LNCaP clone FGC (cell line): ENCODE data around the gene CALD1.

Experiments
- DNase-seq: peaks from one replicate; pipeline ENCODE4 v3.0.0-alpha.2; 2011; ENCODE audit warnings: low read depth
- H3K4me3 ChIP-seq: 2 replicates; pipeline ENCODE4 v1.5.1; 2011; ENCODE audit warnings: mild to moderate bottlenecking, low read depth, low read length, control low read depth
- TF ChIP-seq, protein P1 (sequence below): IDR thresholded peaks from 2 replicates; pipeline ENCODE4 v1.5.1; 2012; ENCODE audit warnings: mild to moderate bottlenecking; ENCODE audit not compliant: control insufficient read depth, insufficient read depth; ENCODE audit errors: extremely low read depth

CALD1 gene

DNA sequence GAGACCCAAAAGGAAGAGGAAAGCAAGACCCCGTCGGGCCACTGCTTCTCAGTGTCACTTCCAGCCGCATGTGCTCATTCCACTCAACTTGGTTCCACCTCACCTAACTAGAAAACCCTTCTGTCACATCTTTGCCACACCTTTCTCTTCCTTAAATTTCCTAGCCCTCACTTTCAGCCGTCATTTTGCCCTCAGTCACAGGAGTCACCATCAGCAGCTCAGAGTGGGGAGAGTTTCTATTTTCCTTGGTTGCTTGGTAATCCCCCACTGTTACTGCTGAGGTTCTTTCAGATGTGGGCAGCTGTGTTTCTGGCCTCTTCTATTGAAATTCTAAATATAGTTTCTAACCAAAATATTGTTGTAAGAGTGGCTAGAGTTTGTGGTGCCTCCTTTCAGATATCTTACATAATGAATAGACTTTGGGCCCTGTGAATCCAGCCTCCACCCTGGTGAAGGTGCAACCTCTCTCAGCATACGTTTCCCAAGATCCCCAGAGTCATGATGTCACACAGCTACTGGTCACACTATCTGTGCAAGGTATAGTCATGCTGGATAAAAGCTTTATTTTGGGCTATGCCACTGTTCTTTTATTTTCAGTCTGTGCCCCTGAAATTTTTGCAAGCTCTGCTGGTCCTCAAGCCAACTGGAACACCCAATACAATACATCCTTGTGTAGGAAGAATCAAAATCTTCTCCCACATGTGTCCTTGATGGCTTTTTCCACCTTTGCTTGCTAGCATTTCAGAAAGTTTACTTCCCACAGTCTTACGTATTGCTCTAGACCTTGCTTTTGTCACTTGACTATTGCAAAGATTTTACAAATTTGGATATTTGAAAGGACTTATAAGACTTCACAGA is 216.0 kb downstream of the CALD1 start:
- TF ChIP-seq, protein P1, sequence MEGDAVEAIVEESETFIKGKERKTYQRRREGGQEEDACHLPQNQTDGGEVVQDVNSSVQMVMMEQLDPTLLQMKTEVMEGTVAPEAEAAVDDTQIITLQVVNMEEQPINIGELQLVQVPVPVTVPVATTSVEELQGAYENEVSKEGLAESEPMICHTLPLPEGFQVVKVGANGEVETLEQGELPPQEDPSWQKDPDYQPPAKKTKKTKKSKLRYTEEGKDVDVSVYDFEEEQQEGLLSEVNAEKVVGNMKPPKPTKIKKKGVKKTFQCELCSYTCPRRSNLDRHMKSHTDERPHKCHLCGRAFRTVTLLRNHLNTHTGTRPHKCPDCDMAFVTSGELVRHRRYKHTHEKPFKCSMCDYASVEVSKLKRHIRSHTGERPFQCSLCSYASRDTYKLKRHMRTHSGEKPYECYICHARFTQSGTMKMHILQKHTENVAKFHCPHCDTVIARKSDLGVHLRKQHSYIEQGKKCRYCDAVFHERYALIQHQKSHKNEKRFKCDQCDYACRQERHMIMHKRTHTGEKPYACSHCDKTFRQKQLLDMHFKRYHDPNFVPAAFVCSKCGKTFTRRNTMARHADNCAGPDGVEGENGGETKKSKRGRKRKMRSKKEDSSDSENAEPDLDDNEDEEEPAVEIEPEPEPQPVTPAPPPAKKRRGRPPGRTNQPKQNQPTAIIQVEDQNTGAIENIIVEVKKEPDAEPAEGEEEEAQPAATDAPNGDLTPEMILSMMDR: no peak
- no peak overlapping the region for H3K4me3 ChIP-seq
- DNase-seq: no peak

DNA sequence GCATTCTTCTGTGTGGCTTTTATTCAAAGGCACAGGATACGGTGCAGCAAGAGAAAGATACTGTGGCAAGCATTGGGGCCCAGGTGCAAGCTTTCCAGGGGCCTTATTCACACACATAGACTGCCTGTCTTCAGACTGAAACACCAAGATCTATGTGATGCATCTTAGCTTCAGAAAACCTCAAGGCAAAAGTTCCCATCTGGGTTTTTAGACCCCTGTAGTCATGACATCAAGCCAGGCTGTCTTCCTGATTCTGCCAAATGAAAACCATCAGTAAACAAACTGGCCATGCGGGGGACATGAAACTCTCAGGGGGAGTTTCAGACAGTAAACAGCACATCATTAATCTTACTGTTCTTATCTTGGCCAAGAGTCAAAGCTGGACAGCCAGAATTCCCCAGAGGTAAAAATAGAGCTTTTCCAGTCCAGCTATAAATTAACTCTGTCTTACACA is 216.7 kb downstream of the CALD1 start:
- no peak overlapping the region for H3K4me3 ChIP-seq
- TF ChIP-seq, protein P1: no peak
- DNase-seq: no peak

DNA sequence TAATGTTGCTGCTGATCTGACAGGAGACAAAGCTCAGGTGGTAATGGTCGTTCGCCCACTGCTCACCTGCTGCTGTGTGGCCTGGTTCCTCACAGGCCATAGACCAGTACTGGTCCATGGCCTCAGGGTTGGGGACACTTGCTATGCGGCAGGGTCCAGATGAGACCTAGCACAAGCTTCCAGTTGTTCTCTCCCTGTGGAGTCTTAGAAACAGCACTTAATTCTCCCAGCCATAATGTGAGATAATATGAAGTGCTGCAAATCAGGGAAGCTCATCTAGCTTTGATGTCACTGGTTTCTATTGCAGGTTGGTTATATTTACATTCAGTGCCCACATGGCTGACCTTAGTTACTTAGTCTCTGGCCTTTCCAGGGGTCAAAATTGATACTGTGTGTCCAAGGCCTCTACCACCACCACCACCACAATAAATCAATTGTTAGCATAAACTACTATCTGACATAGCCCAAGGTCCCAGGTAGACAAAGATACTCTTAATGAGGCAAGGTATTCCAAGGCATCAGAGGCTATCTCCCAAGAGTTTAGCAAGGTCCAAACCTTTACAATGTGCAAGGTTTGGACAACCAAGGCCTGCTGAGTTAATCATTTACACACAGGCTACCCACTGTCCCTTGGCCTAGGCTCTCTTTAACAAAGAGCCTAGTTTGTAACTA is 217.9 kb downstream of the CALD1 start:
- no peak for DNase-seq
- TF ChIP-seq, protein P1: no peak
- no peak overlapping the region for H3K4me3 ChIP-seq

DNA sequence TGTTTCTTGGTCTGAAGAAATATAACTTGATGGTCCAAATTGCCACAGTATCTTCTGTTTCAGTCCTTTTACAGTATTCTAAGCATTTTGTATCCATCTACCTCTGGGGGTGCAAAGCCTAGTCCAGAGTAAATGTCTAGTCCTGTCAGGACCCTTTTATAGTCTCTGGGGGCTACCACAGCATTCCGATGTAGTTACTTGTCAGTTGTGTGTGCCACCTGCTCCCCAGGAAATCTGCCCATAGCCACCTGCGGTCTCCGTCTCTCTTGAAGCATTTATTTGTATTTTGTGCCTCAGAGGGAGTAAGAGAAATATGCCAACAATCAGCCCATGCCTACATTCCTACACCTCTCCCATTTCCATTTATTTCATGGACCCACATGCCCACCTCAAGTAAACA is 219.7 kb downstream of the CALD1 start:
- TF ChIP-seq, protein P1: no peak
- no peak overlapping the region for H3K4me3 ChIP-seq
- no peak for DNase-seq

DNA sequence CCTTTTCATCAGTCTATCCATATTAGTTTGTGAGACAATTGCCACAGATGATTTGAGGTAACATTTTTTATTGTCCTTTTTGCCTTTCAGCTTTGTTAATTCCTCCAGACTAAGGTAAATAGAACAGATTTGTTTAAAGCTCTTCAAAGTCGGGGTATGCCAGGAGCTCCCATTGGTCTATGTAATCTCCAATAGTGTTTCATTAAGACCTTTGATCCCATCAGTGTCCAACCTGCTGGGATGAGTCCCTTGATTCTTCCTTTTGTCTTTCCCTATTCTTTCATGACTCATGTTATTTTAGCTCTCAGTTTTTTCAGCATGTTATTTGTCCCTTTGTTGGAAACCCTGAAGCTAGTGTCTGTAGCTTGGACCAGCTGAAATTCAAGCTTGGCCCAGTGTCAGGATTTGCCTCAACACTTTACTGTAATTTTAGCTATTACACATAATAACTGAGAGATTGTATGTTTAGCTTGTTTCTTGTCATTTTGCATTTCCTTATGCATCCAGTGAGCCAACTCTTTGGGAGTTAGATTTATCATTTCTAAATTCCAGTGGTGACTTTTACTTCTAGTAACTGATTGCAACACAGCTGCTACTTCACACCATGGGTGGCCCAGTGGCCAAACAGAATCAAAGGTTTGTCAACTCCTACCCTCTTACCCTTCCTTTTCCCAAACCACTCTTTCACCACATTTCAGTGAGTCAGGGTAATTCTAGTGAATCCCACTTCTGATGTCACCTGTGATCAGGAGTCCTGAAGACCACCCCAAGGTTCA is 222.1 kb downstream of the CALD1 start:
- H3K4me3 ChIP-seq: no peak overlapping the region
- DNase-seq: no peak
- TF ChIP-seq, protein P1: no peak

DNA sequence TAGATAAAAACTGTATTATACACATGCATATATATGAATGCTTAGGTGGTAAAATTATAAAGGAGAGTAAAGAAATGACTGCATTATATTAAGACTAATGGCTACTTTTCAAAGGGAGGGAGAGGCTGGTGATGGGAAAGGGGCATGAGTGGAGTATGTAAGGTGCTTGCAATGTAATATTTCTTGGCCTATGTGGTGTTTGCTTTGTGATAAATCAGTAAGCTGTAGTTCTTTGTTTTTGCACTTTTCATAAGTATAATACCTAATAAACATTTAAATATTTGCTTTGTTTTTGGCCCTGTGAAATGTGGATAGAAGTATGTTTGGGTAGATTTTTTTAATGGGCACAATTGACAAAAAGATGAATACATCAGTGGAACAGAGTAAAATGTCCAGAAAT is 232.8 kb downstream of the CALD1 start:
- TF ChIP-seq, protein P1: no peak
- no peak overlapping the region for H3K4me3 ChIP-seq
- peak; percentile 67 for DNase-seq
